Upper lobe of left lung (tissue), 4 donors: ENCODE data around the gene SFT2D1.

ENCODE experiments used
- CTCF ChIP-seq, 6 experiments: fragments of 450-650 bp in 4 of 6; fragments of 200-600 bp in 2 of 6; sonication (generic) in 2 of 6; IDR thresholded peaks; one replicate each; pipeline ENCODE4 v1.5.1; 2016 to 2019; ENCODE audit warnings: antibody characterized with exemption in 6 of 6
- EP300 ChIP-seq, 4 donors: sonication (generic); formaldehyde crosslinking; IDR thresholded peaks; one replicate each; pipeline ENCODE4 v1.5.1; 2017; ENCODE audit warnings: antibody characterized with exemption in 4 of 4, control low read depth in 2 of 4
- POLR2A ChIP-seq, 4 donors: fragments of 450-650 bp; IDR thresholded peaks; one replicate each; pipeline ENCODE4 v1.5.1; 2016 to 2017; ENCODE audit warnings: antibody characterized with exemption in 4 of 4, mild to moderate bottlenecking in 2 of 4
- POLR2AphosphoS5 ChIP-seq, 2 donors: sonication (generic); formaldehyde crosslinking; IDR thresholded peaks; one replicate each; pipeline ENCODE4 v1.5.1; 2017; ENCODE audit warnings: antibody characterized with exemption in 2 of 2

GRCh38 chr6:166286839-166287271, 55.5 kb downstream of the SFT2D1 start:
- TF ChIP-seq CTCF (IDR thresholded peaks at IDR 0.05), result no peak
- TF ChIP-seq POLR2AphosphoS5 (IDR thresholded peaks at IDR 0.05), result no peak
- TF ChIP-seq POLR2A (IDR thresholded peaks at IDR 0.05), result no peak
- no peak for TF ChIP-seq EP300 (IDR thresholded peaks at IDR 0.05)
